HEK293 (cell line): ENCODE data around the gene ARHGEF37.

Source experiments
- CTCF ChIA-PET: fragments of 350-600 bp; formaldehyde crosslinking; extraction: SDS; loops from one replicate; lab custom pipeline; 2021; ENCODE audit warnings: antibody characterized with exemption; lab: Yijun Ruan, JAX
- POLR2A ChIA-PET: fragments of 300-600 bp; formaldehyde crosslinking; extraction: SDS; loops from one replicate; lab custom pipeline; 2020; ENCODE audit warnings: antibody characterized with exemption, inconsistent platforms; lab: Yijun Ruan, JAX
- H3K27ac ChIP-seq: fragments of 200-500 bp; sonication (Bioruptor generic); 2 replicates; pipeline ENCODE4 v1.5.1; 2014; ENCODE audit warnings: low read depth, low read length, control low read depth, inconsistent platforms; ENCODE audit errors: extremely low read depth
- H3K36me3 ChIP-seq, 2 experiments: fragments of 200-500 bp in 1 of 2; sonication (Bioruptor generic) in 1 of 2; 1 replicate in 1 of 2; 2 replicates in 1 of 2; pipeline ENCODE4 v1.5.1; 2014 to 2017; ENCODE audit warnings: inconsistent platforms in 2 of 2, low read length in 2 of 2; ENCODE audit not compliant: control insufficient read depth in 2 of 2, insufficient read depth in 1 of 2
- H3K4me1 ChIP-seq: fragments of 200-500 bp; sonication (Bioruptor generic); 2 replicates; pipeline ENCODE4 v1.5.1; 2014; ENCODE audit warnings: mild to moderate bottlenecking, low read length, inconsistent platforms; ENCODE audit not compliant: control insufficient read depth, insufficient read depth
- H3K4me3 ChIP-seq: 2 replicates; pipeline ENCODE4 v1.5.1; 2011; ENCODE audit warnings: low read depth, mild to moderate bottlenecking, control low read depth, low read length, moderate library complexity
- H3K9me3 ChIP-seq: fragments of 200-500 bp; sonication (Bioruptor generic); 2 replicates; pipeline ENCODE4 v1.5.1; 2014; ENCODE audit warnings: low read depth, low read length, inconsistent platforms; ENCODE audit not compliant: control insufficient read depth, insufficient read depth
- YY2 ChIP-seq: fragments of 450-650 bp; formaldehyde crosslinking; IDR thresholded peaks from 2 replicates; pipeline ENCODE4 v1.5.1; 2016; ENCODE audit warnings: missing biosample characterization, missing genetic modification characterization
- ZBTB1 ChIP-seq: fragments of 450-650 bp; formaldehyde crosslinking; IDR thresholded peaks from 2 replicates; pipeline ENCODE4 v1.5.1; 2016; ENCODE audit warnings: missing biosample characterization, missing genetic modification characterization
- ZBTB48 ChIP-seq: fragments of 450-650 bp; formaldehyde crosslinking; IDR thresholded peaks from 2 replicates; pipeline ENCODE4 v1.5.1; 2016; ENCODE audit warnings: missing biosample characterization, missing genetic modification characterization
- ZFP41 ChIP-seq: fragments of 450-650 bp; formaldehyde crosslinking; IDR thresholded peaks from 2 replicates; pipeline ENCODE4 v1.5.1; 2016; ENCODE audit warnings: missing biosample characterization, missing genetic modification characterization, borderline replicate concordance
- ZNF223 ChIP-seq: fragments of 450-650 bp; formaldehyde crosslinking; IDR thresholded peaks from 2 replicates; pipeline ENCODE4 v1.5.1; 2016; ENCODE audit warnings: missing biosample characterization, missing genetic modification characterization
- ZNF292 ChIP-seq: fragments of 450-650 bp; formaldehyde crosslinking; IDR thresholded peaks from 2 replicates; pipeline ENCODE4 v1.5.1; 2016; ENCODE audit warnings: low read depth, missing biosample characterization, missing genetic modification characterization, borderline replicate concordance
- ZNF302 ChIP-seq: fragments of 450-650 bp; formaldehyde crosslinking; IDR thresholded peaks from 2 replicates; pipeline ENCODE4 v1.5.1; 2016; ENCODE audit warnings: missing biosample characterization, missing genetic modification characterization, low read depth
- ZNF354C ChIP-seq: fragments of 450-650 bp; formaldehyde crosslinking; IDR thresholded peaks from 2 replicates; pipeline ENCODE4 v1.5.1; 2016; ENCODE audit warnings: missing biosample characterization, missing genetic modification characterization, low read depth, borderline replicate concordance
- ZNF530 ChIP-seq: fragments of 450-650 bp; formaldehyde crosslinking; IDR thresholded peaks from 2 replicates; pipeline ENCODE4 v1.5.1; 2016; ENCODE audit warnings: low read depth, missing biosample characterization, missing genetic modification characterization
- ZNF548 ChIP-seq: fragments of 450-650 bp; formaldehyde crosslinking; IDR thresholded peaks from 2 replicates; pipeline ENCODE4 v1.5.1; 2016; ENCODE audit warnings: missing biosample characterization, missing genetic modification characterization
- ZNF785 ChIP-seq: fragments of 450-650 bp; formaldehyde crosslinking; IDR thresholded peaks from 2 replicates; pipeline ENCODE4 v1.5.1; 2016; ENCODE audit warnings: missing biosample characterization, missing genetic modification characterization
- ZNF837 ChIP-seq: fragments of 450-650 bp; formaldehyde crosslinking; IDR thresholded peaks from 2 replicates; pipeline ENCODE4 v1.5.1; 2016; ENCODE audit warnings: missing biosample characterization, missing genetic modification characterization
- ZNF843 ChIP-seq: fragments of 450-650 bp; formaldehyde crosslinking; IDR thresholded peaks from 2 replicates; pipeline ENCODE4 v1.5.1; 2016; ENCODE audit warnings: missing biosample characterization, missing genetic modification characterization
- TF ChIP-seq, protein P1 (sequence below): fragments of 450-650 bp; formaldehyde crosslinking; IDR thresholded peaks from 2 replicates; pipeline ENCODE4 v1.5.1; 2016; ENCODE audit warnings: missing biosample characterization, missing genetic modification characterization
- TF ChIP-seq, protein P2 (sequence below): fragments of 450-650 bp; formaldehyde crosslinking; IDR thresholded peaks from 2 replicates; pipeline ENCODE4 v1.5.1; 2016; ENCODE audit warnings: missing biosample characterization, missing genetic modification characterization
- TF ChIP-seq, protein P3 (sequence below): IDR thresholded peaks from 2 replicates; pipeline ENCODE4 v1.6.1; 2011; ENCODE audit warnings: mild to moderate bottlenecking, low read depth, low read length, borderline replicate concordance
- TF ChIP-seq, protein P4 (sequence below): fragments of 450-650 bp; formaldehyde crosslinking; IDR thresholded peaks from 2 replicates; pipeline ENCODE4 v1.5.1; 2016; ENCODE audit warnings: missing biosample characterization, missing genetic modification characterization
- TF ChIP-seq, protein P5 (sequence below): fragments of 450-650 bp; formaldehyde crosslinking; IDR thresholded peaks from 2 replicates; pipeline ENCODE4 v1.5.1; 2016; ENCODE audit warnings: missing biosample characterization, missing genetic modification characterization

The ARHGEF37 gene

DNA sequence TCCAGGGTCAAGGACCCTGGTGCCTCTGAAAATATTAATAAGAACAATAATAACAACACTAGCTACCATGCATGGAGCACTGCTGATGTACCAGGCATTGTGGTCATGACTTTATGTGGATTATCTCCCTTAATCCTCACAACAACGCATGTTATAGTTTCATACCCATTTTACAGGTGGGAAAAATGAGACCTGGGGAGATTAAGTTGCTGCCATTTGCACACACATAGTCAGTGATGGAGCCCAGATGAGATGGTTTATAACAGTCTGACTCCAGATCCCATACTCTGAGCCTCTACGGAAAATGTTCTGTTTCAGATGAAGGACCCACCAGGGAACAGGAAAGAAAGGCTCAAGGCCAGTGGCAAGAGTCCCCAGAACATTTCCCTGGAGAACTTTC lies 100.6 kb downstream of the ARHGEF37 start (continued):
- TF ChIP-seq, protein P1, sequence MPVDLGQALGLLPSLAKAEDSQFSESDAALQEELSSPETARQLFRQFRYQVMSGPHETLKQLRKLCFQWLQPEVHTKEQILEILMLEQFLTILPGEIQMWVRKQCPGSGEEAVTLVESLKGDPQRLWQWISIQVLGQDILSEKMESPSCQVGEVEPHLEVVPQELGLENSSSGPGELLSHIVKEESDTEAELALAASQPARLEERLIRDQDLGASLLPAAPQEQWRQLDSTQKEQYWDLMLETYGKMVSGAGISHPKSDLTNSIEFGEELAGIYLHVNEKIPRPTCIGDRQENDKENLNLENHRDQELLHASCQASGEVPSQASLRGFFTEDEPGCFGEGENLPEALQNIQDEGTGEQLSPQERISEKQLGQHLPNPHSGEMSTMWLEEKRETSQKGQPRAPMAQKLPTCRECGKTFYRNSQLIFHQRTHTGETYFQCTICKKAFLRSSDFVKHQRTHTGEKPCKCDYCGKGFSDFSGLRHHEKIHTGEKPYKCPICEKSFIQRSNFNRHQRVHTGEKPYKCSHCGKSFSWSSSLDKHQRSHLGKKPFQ (tag by site-specific recombination), result no peak
- no peak for TF ChIP-seq ZNF548
- TF ChIP-seq, protein P2, sequence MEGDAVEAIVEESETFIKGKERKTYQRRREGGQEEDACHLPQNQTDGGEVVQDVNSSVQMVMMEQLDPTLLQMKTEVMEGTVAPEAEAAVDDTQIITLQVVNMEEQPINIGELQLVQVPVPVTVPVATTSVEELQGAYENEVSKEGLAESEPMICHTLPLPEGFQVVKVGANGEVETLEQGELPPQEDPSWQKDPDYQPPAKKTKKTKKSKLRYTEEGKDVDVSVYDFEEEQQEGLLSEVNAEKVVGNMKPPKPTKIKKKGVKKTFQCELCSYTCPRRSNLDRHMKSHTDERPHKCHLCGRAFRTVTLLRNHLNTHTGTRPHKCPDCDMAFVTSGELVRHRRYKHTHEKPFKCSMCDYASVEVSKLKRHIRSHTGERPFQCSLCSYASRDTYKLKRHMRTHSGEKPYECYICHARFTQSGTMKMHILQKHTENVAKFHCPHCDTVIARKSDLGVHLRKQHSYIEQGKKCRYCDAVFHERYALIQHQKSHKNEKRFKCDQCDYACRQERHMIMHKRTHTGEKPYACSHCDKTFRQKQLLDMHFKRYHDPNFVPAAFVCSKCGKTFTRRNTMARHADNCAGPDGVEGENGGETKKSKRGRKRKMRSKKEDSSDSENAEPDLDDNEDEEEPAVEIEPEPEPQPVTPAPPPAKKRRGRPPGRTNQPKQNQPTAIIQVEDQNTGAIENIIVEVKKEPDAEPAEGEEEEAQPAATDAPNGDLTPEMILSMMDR (tag by site-specific recombination), result no peak
- TF ChIP-seq, protein P3, sequence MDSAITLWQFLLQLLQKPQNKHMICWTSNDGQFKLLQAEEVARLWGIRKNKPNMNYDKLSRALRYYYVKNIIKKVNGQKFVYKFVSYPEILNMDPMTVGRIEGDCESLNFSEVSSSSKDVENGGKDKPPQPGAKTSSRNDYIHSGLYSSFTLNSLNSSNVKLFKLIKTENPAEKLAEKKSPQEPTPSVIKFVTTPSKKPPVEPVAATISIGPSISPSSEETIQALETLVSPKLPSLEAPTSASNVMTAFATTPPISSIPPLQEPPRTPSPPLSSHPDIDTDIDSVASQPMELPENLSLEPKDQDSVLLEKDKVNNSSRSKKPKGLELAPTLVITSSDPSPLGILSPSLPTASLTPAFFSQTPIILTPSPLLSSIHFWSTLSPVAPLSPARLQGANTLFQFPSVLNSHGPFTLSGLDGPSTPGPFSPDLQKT, result no peak
- TF ChIP-seq, all 188 proteins: peak for 0

DNA sequence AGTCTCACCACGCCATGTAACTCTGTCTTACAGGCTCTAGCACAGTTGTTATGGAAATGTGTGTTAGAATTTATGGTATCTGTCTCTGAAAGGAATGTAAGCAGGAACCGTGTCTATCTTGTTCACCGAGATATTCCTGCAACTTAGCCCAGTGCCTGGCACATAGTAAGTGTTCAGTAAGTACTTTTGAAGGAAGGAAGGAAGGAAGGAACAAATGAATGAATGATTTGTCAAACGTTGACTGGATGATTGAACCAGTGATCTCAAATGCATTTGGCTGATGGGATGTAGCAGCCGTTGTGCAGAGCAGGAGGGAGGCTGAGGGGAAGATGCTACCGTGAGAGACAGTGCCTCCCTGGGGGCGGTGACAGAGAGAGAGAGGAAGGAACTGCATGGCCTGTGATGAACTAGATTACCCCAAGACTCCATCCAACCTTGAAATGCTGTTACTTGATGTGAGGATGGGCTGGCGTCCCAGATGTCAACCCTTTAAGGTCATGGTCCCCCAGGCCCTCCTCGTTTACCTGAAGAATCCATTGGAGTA lies 101.3 kb downstream of the ARHGEF37 start:
- H3K4me1 ChIP-seq, result no peaks in the 10 kb centered on the region
- ChIA-PET CTCF (interaction anchor here (0.6 to 1.2 kb wide), 3 partner anchors 15 to 83 kb away, joined by 5 read pairs; no protein-coding TSS in a partner anchor), POLR2A (no interaction called here)

DNA sequence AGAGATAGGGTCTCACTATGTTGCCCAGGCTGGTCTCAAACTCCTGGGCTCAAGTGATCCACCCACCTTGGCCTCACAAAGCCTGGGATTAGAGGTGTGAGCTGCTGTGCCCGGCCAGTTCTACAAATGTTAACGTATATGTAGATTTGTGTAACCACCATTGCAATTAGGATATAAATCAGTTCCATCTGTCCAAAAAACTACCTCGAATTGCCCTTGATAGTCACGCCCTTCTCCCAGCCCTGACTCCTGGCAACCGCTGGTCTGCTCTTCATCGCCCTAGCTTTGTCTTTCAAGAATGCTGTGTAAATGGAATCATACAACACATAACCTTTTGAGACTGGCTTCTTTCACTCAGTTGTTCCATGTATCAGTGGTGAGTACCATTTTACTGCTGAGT lies 102.7 kb downstream of the ARHGEF37 start:
- ChIA-PET POLR2A (no interaction called here), CTCF (interaction anchor here (0.6 to 1.0 kb wide), 5 partner anchors 17 to 307 kb away, joined by 3 to 4 read pairs (median 4); no protein-coding TSS in a partner anchor)
- Histone ChIP-seq H3K27ac (no peak overlapping the region), H3K4me3 (no peak overlapping the region), H3K36me3 (no peaks in the 10 kb centered on the region), H3K4me1 (no peaks in the 10 kb centered on the region), H3K9me3 (no peaks in the 10 kb centered on the region)
- no peak for TF ChIP-seq ZNF530
- TF ChIP-seq ZNF302 (tag by site-specific recombination), result no peak
- no peak for TF ChIP-seq ZNF223
- TF ChIP-seq ZNF837 (tag by site-specific recombination), result no peak
- no peak for TF ChIP-seq ZFP41 (tag by site-specific recombination)

More for the DNA sequence above, 101.3 kb downstream of the ARHGEF37 start:
- no peak overlapping the region for H3K27ac ChIP-seq
- no peak for TF ChIP-seq ZBTB1 (tag by site-specific recombination)
- TF ChIP-seq YY2 (tag by site-specific recombination), result no peak
- no peak for TF ChIP-seq ZNF354C (tag by site-specific recombination)
- no peak for TF ChIP-seq ZBTB48 (tag by site-specific recombination)
- TF ChIP-seq ZNF785 (tag by site-specific recombination), result no peak
- TF ChIP-seq, protein P4, sequence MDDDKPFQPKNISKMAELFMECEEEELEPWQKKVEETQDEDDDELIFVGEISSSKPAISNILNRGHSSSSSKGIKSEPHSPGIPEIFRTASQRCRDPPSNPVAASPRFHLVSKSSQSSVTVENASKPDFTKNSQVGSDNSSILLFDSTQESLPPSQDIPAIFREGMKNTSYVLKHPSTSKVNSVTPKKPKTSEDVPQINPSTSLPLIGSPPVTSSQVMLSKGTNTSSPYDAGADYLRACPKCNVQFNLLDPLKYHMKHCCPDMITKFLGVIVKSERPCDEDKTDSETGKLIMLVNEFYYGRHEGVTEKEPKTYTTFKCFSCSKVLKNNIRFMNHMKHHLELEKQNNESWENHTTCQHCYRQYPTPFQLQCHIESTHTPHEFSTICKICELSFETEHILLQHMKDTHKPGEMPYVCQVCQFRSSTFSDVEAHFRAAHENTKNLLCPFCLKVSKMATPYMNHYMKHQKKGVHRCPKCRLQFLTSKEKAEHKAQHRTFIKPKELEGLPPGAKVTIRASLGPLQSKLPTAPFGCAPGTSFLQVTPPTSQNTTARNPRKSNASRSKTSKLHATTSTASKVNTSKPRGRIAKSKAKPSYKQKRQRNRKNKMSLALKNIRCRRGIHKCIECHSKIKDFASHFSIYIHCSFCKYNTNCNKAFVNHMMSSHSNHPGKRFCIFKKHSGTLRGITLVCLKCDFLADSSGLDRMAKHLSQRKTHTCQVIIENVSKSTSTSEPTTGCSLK, result no peak
- no peak for TF ChIP-seq ZNF292
- TF ChIP-seq, protein P5, sequence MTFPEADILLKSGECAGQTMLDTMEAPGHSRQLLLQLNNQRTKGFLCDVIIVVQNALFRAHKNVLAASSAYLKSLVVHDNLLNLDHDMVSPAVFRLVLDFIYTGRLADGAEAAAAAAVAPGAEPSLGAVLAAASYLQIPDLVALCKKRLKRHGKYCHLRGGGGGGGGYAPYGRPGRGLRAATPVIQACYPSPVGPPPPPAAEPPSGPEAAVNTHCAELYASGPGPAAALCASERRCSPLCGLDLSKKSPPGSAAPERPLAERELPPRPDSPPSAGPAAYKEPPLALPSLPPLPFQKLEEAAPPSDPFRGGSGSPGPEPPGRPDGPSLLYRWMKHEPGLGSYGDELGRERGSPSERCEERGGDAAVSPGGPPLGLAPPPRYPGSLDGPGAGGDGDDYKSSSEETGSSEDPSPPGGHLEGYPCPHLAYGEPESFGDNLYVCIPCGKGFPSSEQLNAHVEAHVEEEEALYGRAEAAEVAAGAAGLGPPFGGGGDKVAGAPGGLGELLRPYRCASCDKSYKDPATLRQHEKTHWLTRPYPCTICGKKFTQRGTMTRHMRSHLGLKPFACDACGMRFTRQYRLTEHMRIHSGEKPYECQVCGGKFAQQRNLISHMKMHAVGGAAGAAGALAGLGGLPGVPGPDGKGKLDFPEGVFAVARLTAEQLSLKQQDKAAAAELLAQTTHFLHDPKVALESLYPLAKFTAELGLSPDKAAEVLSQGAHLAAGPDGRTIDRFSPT, result no peak
- no peak for TF ChIP-seq ZNF843 (tag by site-specific recombination)
- H3K36me3 ChIP-seq, result no peaks in the 10 kb centered on the region
- H3K9me3 ChIP-seq, result no peaks in the 10 kb centered on the region
- no peak overlapping the region for H3K4me3 ChIP-seq
